GM12872 (cell line): Measurements from ENCODE around the gene CD36.

Experiments used
- TF ChIP-seq, protein P1 (sequence below): IDR thresholded peaks from 3 replicates; pipeline ENCODE4 v1.5.1; 2011; ENCODE audit warnings: low read depth, mild to moderate bottlenecking, low read length, moderate library complexity; ENCODE audit not compliant: insufficient read depth

Gene CD36

DNA sequence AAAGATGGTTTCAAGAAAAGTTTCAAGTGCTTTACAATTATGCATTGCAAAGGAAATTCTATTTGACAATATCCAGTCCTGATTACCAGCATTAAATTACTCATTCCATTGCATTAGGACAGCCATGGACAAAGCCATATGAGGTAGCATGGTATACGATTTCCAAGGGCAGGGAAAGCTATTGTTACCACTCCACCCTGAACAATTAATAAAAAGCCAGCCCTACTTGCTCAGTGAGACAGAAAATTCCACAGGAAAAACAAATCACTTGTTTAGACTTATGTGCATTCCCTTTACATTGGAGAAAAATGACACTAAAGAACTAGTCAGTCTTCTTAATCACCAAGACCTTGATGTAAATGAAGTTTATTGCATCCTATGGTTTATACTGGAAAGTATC lies 5.6 kb downstream of the CD36 start:
- TF ChIP-seq, protein P1, sequence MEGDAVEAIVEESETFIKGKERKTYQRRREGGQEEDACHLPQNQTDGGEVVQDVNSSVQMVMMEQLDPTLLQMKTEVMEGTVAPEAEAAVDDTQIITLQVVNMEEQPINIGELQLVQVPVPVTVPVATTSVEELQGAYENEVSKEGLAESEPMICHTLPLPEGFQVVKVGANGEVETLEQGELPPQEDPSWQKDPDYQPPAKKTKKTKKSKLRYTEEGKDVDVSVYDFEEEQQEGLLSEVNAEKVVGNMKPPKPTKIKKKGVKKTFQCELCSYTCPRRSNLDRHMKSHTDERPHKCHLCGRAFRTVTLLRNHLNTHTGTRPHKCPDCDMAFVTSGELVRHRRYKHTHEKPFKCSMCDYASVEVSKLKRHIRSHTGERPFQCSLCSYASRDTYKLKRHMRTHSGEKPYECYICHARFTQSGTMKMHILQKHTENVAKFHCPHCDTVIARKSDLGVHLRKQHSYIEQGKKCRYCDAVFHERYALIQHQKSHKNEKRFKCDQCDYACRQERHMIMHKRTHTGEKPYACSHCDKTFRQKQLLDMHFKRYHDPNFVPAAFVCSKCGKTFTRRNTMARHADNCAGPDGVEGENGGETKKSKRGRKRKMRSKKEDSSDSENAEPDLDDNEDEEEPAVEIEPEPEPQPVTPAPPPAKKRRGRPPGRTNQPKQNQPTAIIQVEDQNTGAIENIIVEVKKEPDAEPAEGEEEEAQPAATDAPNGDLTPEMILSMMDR, result no peak

DNA sequence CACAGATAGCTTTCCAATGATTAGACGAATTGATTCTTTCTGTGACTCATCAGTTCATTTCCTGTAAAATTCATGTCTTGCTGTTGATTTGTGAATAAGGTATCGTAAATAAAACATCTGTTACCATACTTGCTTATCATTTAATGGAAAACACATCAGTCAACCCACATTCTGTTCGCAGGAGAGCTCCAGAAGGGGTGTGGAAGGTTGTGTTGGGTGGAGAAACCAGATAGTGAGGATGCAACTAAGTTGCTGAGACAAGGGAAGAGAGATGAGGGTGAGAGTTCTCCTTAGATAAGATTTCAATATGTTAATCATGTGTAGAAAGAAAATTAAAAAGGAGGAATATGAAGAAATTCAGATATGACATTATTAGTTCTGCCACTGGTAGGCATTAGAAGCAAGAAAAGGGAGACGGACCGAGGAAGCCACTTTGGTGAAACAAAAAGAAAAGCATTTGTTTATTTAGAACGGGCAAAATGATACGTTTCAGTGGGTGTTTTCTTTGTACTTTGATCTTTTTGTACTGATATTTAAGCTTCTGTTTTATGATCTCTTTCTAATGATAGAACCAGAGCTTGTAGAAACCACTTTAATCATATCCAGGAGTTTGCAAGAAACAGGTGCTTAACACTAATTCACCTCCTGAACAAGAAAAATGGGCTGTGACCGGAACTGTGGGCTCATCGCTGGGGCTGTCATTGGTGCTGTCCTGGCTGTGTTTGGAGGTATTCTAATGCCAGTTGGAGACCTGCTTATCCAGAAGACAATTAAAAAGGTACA lies 7.8 kb downstream of the CD36 start:
- TF ChIP-seq, protein P1, result no peak

DNA sequence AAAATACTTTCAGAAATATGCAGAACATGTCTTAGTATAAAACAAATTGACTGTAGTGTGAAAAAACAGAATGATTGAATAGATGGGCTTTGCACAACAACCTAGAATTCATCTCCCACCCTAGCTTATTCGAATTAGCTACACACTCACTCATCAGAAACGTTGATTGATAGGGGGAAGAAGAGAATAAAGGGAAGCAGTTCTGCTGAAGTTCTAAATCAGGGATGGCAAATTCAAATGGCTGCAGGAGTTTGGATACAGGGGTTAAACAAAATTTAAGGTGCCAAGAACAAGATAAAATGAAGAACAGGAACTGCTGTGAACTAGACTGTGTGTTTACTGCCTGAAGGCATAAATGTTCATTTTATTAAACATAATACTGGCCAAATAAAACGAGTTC lies 9.0 kb downstream of the CD36 start:
- TF ChIP-seq, protein P1, result no peak

DNA sequence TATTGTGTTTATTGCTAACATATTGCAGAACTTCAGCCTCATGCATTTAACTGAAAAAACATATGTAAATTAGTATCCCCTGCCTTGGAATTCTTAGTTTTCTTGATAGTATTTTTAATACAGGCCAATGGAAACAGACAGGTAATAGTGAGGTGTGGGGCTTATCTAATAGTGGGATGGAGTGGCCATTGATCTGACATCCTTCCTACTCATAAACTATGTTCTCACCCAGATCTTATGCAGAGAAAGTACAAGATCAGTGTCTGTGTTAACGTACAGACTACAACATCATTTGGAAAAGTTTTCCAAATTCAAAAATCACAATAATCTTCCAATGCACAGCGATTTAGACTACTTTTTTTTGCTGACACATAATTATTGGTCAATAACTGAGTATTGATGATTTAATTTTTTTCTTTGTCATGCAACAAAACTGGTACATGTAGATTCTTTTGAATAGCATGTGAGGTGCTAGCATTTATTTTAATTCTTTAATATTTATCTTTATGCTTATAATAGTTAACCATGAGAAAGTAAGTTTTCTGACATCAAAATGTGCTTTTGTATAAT lies 9.7 kb downstream of the CD36 start:
- TF ChIP-seq, protein P1, result no peak

DNA sequence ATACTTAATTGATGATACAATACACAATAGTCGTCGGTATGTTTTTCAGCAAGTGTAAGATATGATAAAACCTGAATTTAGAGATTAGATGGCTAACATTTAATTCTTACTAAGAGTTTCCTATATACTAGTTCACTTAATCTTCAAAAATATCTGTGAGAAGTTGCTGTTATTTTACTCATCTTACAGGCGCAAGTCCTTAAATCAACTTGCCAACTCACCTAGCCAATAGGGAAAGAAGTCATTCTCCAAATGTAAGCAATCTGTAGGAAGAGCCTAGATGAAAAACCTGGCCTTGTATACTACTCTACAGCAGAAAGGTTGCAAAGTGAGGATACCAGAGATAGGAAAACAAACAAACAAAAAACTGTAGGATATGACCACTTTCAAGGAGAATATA lies 10.6 kb downstream of the CD36 start:
- TF ChIP-seq, protein P1, result no peak

DNA sequence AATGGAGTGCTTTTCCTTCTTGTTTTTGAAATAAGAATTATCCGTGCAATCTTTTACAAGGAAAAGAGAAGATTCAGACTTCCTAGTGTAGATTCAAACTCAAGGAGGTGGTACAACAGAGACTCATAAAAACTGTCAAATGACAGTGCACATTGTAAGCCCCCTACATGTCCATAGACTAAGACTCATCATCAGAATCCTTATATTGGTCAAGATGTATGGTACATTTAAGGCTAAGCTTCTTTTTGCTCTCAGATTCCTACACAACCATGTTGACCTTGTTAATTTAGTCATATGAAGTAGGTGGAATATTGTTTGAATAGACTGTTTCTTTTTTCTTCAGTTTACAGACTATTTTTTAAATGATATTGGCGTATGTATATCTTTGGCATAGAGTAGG lies 11.6 kb downstream of the CD36 start:
- TF ChIP-seq, protein P1, result no peak

DNA sequence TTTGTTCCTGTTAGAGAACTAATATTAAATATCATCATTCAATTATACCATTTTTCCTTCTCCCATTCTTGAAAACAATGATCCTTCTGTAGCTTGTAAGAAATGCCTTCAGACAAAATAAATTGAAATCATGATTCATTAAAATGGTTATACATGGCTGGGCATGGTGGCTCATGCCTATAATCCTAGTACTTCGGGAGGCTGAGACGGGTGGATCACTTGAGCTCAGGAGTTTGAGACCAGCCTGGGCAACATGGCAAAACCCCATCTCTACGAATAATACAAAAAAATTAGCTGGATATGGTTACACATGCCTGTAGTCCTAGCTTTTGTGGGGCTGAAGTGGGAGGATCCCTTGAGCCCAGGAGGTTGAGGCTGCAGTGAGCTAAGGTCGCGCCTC lies 13.0 kb downstream of the CD36 start:
- TF ChIP-seq, protein P1, result no peak
